DMS114 treated with DMSO at 0.1 percent for 48 hours (cell line): Measurements from ENCODE around the gene RARS2.

Experiments used
- DNase-seq: peaks from one replicate; lab custom pipeline; 2025; ENCODE audit not compliant: unreplicated experiment; lab: John Stamatoyannopoulos, UW

Gene RARS2

DNA sequence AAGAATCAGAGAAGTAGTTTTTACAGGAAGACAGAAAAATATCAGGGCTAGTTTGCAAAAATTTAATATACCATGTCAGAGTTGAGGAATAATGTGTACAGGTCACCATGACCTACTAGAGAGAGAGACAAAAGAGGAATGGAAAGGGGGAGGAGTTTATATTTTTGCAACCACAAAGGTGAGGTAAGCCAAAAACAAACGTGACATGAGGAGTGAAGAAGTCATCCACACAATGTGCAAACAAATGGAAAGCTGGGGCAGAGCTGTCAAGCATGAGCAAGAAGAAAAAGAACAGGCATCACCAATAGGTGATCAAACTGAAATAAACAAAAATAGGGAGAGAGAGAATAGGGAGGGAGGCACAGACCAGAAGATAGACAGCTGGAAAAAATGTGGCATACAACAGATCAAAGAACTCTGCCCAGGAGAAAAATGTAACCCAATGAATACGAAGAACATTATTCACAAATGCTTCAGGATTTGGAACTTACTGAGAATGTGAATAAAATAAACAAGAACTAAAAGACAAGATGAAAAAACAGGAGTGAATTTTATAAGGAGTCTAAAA lies 15.5 kb downstream of the RARS2 start:
- DNase-seq: no peak

DNA sequence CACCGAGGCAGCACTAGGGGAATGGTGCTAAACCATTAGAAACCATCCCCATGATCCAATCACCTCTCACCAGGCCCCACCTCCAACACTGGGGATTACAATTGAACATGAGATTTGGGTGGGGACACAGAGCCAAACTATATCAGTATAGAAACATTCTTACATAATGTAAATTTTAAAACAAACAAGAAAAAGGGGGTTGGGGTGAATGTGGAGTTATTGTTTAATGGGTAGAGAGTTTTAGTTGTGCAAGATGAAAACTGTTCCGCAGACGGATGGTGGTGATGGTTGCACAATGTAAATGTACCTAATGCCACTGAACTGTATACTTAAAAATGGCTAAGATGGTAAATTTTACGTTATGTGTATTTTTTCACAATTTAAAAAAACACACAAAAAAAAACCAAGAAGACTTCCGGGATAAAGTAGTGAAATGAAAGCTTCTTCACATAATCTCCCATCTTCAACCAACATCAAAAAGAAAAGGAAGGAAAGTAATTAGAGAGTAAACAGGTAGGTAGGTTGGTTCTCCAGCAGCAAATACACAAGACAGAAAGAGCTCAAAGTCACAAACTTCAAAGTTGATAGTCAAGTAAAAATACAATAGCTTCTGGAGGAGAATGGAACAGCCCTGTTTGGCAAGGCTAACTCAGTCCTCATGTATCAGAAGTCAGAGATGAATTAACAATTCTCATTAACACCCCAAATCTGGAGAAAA lies 16.3 kb downstream of the RARS2 start:
- no peak for DNase-seq

DNA sequence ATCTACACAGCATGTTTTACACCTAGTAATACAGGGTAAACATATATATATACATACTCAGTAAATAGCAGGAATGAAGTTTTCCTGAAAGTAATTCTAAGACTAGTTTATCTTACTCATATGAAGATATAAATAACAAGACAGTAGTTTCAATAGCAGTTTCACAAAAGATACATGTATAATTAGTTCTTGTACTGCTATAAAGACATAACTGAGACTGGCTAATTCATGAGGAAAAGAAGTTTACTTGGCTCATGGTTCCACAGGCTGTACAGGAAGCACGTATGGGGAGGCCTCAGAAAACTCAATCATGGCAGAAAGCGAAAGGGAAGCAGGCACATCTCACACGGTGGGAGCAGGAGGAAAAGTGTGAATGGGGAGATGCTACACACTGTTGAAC lies 16.9 kb downstream of the RARS2 start:
- DNase-seq: no peak

DNA sequence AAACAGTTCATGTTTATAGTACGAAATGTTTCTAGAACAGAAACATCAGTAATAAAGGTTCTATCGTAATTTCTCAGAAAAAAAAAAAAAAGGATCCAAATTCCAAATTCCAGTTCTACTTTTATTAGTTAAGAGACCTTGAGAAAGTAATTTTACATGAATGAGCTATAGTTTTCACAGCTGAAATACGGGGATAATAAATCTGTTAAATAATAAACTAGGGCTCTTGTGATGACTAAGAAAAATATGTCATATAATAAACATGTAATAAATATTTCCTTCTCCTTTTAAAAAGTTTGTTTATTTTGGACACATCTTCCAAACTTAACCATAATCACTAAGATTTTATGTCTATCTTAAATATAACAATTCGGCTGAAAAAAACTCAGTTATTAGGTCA lies 17.8 kb downstream of the RARS2 start:
- no peak for DNase-seq

DNA sequence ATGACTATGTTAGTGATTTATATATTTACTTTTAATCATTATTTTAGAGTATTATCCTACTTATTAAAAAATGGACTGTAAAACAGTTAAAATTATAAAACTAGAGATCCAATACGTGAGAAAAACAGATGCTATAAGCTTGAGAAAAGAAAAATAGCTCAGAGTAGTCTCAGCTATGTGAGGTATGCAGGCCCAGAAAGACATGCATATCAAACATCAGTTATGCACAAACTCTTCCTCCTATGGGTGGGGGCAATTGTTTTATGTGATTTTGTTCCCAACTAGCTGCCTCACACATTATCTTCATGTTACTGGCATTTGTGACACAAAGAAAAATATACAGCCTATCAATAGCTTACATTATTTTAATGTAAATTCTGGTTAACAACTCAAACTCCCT lies 28.8 kb downstream of the RARS2 start:
- DNase-seq: no peak

DNA sequence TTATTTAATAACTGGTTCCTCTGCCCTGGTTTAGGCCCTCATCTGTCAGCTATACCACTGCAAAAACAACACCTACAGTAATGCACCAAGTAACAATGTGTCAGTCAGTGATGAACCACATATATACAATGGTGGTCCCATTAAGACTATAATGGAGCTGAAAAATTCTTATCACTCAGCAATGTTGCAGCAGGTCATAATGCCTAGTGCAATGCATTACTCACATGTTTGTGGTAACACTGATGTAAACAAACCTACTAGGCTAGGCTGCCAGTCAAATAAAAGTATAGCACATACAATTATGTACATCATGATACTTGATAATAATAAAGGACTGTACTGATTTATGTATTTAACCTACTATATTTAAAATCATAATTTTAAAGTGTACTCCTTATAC lies 31.3 kb downstream of the RARS2 start:
- DNase-seq: no peak

DNA sequence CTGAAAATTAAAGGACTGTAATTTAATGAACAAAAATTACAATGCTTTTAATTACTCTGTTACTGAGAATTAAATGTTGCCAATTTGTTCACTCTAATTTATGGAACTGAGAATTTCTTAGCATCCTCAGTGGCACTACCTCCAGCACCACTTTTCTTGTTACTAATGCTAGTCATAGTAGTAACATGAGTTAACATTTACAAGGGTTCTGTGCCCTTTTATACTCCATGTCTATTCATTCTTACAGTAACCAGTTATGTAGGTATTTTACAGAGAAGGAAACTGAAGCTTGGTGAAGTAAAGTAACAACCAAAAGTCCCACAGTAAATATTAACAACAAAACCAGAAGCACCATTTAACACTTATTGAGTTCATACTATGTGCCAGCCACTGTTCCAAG lies 34.3 kb downstream of the RARS2 start:
- no peak for DNase-seq

DNA sequence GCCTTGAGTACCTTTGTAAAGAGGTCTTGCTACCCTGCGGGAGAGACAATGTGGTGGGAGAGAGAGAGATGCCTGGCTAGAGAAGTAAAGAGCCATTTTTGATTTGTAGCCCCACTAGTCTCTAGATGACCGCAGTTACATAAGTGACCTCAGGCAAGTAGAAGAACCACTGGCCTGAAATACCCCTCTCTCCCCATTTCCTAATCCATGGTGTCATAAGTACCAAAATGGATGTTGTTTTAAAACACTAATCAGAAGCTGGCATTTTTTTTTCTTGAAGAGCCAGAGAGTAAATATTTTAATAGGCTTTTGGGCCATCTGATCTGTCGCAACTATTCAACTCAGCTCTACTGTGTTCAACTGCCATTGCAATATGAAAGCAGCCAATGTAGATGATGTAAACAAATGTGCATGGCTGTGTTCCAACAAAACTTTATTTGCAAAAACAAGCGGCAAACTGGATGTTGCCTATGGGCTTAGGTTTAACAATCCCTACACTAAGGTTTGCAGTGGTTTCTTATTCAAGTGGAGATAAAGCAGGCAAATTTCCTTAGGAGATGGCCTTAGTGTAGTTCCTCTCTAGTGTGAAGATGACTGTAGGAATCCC lies 36.5 kb downstream of the RARS2 start:
- DNase-seq: no peak

DNA sequence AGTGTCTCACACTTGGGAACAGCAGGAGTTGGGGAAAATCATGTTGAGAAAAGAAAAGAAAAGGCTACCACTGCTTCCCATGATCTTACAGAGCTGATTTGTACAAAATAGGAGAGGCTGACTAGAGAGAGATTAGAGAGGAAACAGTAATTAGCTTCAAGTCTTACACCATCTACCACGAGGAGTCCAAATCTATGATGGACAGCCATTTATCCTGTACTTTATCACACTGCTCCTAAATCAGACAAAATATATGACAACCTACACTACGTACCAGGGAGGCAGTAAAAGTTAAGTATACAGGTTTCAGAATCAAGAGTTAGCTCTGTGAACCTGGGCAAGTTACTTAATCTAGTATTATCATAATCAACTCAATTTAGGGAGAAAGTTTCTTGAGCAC lies 38.0 kb downstream of the RARS2 start:
- DNase-seq: no peak

DNA sequence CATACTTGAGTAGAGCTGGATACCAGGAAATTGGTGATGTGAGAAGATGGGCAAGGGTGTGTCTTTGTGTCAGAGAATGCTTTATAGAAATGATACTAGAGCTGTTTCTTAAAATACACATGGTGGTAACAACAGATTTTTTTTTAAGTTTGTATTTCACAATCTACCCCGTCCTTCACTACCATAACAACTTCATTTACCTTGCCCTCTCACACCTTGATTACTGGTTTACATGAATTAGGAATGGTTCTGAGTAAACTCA lies 45.4 kb downstream of the RARS2 start:
- no peak for DNase-seq

DNA sequence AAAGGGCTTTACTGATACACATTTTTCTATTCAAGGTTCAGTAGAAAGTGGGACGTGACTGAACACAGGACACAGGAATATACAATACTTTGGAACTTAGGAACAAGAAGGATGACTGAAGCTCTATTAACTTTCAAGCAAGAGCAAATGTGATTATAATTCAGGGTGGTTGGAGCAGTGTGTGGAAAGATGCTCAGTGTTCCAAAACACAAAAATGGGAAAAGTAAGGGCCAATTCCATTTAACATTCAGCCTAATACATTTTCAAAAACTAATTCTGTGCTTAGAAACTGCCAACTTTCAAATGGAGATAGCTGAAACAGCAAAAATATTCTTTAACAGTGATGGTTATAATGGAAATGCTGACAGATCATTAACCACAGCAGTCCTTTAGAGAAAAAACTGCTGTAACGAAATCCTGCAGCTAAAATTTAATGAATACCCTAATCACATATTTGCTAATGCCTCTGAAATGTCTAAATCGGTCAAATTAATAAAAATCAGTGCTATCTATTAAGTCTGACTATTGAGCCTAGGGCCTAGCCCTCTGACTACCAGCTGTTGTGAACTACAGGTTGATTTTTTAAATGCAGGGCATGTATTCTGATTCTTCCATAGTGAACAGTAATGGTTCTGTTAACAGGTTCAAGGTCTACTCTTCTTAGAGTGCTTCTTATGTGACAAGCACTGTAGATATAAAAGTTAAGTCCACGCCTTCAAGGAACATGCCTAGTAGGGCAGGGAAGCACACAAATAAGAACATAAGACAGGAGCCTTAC lies 45.9 kb downstream of the RARS2 start:
- no peak for DNase-seq

DNA sequence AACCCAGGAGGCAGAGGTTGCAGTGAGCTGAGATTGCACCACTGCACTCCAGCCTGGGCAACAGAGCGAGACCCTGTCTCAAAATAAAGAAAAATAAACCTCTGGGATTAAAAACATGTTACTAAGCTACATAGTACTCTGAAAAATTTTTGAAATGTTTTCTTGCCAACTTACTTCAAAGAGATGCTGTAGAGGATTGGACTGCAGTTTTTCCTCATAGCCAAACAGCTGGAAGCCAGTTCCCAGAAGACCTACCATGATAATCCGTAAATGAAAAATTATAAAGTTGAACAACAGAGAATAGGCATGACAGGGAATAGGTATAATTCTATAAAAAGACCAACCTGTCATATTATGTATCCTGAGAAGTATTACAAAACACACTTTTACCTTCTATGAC lies 48.0 kb downstream of the RARS2 start:
- no peak for DNase-seq

DNA sequence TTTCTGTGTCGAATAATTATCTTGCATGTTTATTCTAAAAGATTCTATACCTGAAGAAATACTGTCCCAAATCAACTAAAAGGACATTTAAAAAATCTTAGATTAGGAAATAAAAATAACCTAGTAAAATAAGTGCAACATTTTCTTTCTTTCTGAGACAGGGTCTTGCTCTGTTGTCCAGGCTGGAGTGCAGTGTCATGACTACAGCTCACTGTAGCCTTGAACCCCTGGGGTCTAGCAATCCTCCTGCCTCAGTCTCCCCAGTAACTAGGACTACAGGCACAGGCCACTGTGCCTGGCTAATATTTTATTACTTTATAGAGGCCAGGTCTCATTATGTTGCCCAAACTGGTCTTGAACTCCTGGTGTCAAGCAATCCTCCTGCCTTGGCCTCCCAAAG lies 48.7 kb downstream of the RARS2 start:
- no peak for DNase-seq

DNA sequence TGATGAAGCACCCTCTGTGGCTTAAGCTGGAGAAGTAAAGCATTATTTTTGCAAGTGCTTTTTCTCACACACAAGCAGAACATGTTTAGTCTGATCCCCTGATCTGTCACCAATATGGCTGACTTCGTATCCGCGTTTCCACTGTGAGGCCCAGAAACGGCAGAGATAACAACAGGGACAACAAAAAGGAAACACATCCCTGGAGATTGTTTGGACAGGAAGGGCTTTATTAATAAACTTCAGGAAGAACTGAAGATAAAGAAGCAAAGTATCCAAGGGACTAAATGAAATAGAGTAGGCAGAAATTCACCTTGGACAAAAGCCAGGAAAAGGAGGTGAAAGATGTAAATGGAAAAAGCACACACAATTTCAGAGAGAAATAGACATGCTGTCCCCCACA lies 49.2 kb downstream of the RARS2 start:
- no peak for DNase-seq

DNA sequence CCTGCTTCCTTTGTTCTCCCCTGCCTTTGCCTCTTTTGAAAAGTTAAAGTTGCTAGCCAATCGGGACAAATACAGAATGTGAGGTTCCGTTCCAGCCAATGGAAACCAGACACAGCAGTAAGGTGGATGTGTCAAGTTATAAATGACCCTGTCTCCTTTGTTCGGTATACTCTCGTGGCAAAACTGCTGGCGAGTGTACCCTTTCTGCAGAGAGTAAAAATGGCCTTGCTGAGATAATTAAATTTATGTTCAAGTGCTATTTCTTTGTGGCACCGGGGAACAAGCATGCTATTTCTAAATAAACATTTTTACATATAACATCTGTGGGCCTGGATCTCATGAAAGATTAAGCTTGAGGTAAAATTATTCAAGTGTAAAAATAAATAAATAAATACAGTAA lies 50.2 kb downstream of the RARS2 start:
- no peak for DNase-seq

DNA sequence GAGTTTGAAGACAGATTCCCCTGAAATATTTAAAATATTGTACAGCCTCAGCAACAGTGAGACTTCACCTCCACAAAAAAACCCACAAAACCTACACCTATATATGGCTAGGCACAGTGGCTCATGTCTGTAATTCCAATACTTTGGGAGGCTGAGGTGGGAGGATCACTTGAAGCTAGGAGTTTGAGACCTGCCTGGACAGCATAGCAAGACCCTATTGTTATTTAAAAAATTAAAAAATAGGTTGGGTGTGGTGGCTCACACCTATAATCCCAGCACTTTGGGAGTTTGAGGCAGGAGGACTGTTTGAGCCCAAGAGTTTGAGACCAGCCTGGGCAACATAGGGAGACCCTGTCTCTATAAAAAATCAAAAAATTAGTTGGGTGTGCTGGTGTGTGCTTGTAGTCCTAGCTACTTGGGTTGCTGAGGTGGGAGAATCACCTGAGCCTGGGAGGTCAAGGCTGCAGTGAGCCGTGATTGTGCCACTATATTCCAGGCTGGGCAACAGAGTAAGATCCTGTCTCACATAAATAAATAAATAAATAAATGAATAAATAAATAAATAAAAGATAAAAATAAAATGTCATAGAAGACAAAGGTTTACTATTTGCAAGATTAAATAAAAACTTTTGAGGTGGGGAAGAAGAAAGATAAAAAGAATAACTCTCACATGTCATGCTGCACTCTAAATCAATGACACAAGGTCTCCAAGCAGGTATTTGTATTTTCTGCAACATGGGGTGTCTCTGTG lies 51.1 kb downstream of the RARS2 start:
- no peak for DNase-seq

DNA sequence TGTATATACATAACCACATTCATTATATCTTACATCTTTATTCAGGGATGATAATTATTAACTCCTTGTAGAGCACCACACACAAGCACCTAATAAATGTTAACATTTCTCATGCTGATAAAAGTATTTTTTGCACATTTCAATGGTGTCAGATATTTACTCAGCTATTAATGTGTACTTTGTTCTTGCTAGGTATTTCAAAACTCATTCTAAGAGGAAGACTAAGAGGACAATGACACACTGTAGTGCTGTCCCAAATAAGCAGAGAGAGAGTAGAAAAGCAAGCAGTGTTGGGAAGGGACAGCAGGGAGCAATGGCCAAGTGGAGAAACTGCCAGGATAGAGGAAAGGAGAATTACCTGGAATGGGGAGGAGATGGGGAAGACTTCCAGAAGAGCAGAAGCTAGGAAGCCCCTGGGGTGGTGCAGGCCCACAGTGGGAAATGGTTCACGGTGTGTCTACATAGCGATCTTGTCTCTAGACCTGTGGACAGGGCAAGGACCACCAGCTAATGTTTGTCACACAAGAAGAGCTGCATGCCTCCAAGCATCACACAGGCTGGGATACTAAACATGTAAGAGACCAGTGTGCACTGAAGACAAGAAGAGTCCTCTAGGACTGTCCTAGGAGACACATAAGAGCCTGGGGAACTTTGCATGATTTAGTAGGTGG lies 55.3 kb downstream of the RARS2 start:
- DNase-seq: no peak

DNA sequence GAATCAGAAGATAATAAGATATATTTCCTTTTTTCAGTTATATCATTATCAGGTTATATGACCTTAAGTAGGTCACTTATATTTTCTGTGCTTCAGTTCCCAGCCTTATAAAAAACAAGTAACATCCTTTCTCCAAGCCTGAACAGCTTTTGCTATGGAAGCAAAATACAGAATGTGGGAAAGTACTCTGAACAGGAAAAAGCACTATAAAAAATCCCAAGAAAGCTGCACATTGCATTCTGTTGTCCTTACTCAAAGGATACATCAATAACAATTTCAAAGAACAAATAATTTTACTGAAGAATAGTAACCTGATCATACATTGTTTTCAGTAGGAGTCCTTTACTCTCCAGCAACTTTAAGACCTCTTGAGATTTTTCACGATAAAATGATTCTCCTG lies 60.6 kb downstream of the RARS2 start:
- no peak for DNase-seq

DNA sequence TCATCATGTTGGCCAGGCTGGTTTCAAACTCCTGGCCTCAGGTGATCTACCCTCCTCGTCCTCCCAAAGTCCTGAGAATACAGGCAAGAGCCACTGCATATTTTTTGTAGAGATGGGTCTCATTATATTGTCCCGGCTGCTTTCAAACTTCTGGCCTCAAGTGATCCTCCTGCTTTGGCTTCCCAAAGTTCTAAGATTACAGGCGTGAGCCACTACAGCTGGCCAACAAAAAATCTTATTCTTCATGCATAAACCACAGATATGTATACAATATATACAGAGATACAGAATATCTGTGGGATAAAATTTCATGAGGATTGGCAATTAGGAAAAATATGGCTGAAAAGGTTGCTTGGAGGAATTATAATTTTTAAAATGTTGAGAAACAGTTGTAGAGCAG lies 67.1 kb downstream of the RARS2 start:
- no peak for DNase-seq

DNA sequence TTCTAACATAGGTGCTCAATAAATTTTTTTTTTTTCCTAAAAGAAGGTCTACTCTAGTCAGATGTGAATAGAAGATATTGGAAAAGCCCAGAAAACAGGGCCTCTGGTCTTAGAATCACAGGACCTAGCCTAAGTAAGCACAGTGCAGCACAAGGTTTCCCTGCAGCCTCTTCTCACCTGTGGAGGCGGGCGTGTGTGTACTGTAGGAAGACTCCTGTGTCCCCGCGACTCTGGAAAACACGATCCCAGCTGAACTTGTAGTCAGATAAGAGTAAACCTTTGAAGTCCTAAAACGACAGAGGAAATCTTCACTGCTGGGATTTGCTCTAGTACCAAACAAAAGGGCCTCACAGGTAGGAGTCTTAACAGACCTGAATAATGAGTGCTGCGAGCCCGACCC lies 71.3 kb downstream of the RARS2 start:
- DNase-seq: no peak

DNA sequence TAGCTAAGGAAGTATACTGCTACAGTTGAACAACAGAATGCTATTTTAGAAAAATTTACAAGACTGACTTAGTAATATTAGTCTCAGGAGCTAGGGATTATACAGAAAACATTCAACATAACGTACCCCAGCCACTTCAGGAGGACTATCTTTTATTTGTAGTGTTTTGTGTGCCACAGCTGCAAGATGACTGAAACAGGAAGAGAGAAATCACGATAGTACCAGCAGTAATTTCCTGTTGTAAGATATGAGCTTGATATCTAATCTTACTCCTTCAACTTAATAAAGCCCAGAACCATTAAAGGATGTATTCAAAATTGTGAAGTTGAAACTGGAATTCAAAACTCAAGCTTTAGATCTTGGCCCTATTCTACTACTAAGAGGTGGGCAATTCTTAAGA lies 75.0 kb downstream of the RARS2 start:
- no peak for DNase-seq
